HEK293 (cell line): Measurements from ENCODE around the gene PRRC2B.

Source experiments
- CTCF ChIA-PET: fragments of 350-600 bp; formaldehyde crosslinking; extraction: SDS; loops from one replicate; lab custom pipeline; 2021; ENCODE audit warnings: antibody characterized with exemption; lab: Yijun Ruan, JAX
- POLR2A ChIA-PET: fragments of 300-600 bp; formaldehyde crosslinking; extraction: SDS; loops from one replicate; lab custom pipeline; 2020; ENCODE audit warnings: antibody characterized with exemption, inconsistent platforms; lab: Yijun Ruan, JAX
- H3K27ac ChIP-seq: fragments of 200-500 bp; sonication (Bioruptor generic); 2 replicates; pipeline ENCODE4 v1.5.1; 2014; ENCODE audit warnings: low read depth, low read length, control low read depth, inconsistent platforms; ENCODE audit errors: extremely low read depth
- H3K36me3 ChIP-seq, 2 experiments: fragments of 200-500 bp in 1 of 2; sonication (Bioruptor generic) in 1 of 2; 1 replicate in 1 of 2; 2 replicates in 1 of 2; pipeline ENCODE4 v1.5.1; 2014 to 2017; ENCODE audit warnings: inconsistent platforms in 2 of 2, low read length in 2 of 2; ENCODE audit not compliant: control insufficient read depth in 2 of 2, insufficient read depth in 1 of 2
- H3K4me1 ChIP-seq: fragments of 200-500 bp; sonication (Bioruptor generic); 2 replicates; pipeline ENCODE4 v1.5.1; 2014; ENCODE audit warnings: mild to moderate bottlenecking, low read length, inconsistent platforms; ENCODE audit not compliant: control insufficient read depth, insufficient read depth
- H3K4me3 ChIP-seq: 2 replicates; pipeline ENCODE4 v1.5.1; 2011; ENCODE audit warnings: low read depth, mild to moderate bottlenecking, control low read depth, low read length, moderate library complexity
- H3K9me3 ChIP-seq: fragments of 200-500 bp; sonication (Bioruptor generic); 2 replicates; pipeline ENCODE4 v1.5.1; 2014; ENCODE audit warnings: low read depth, low read length, inconsistent platforms; ENCODE audit not compliant: control insufficient read depth, insufficient read depth
- BCL11A ChIP-seq: fragments of 450-650 bp; formaldehyde crosslinking; IDR thresholded peaks from 2 replicates; pipeline ENCODE4 v1.5.1; 2016; ENCODE audit warnings: low read depth, missing biosample characterization, missing genetic modification characterization
- KLF8 ChIP-seq: fragments of 450-650 bp; formaldehyde crosslinking; IDR thresholded peaks from 2 replicates; pipeline ENCODE4 v1.5.1; 2016; ENCODE audit warnings: missing biosample characterization, missing genetic modification characterization
- MZF1 ChIP-seq: fragments of 450-650 bp; formaldehyde crosslinking; IDR thresholded peaks from 2 replicates; pipeline ENCODE4 v1.5.1; 2017; ENCODE audit warnings: missing biosample characterization, missing genetic modification characterization, borderline replicate concordance
- REST ChIP-seq: fragments of 450-650 bp; formaldehyde crosslinking; IDR thresholded peaks from 2 replicates; pipeline ENCODE4 v1.5.1; 2016; ENCODE audit warnings: missing biosample characterization, missing genetic modification characterization
- SCRT2 ChIP-seq: fragments of 450-650 bp; formaldehyde crosslinking; IDR thresholded peaks from 2 replicates; pipeline ENCODE4 v1.5.1; 2016; ENCODE audit warnings: missing biosample characterization, missing genetic modification characterization
- YY1 ChIP-seq: fragments of 450-650 bp; formaldehyde crosslinking; IDR thresholded peaks from 2 replicates; pipeline ENCODE4 v1.5.1; 2018; ENCODE audit warnings: missing biosample characterization, missing genetic modification characterization
- ZBTB1 ChIP-seq: fragments of 450-650 bp; formaldehyde crosslinking; IDR thresholded peaks from 2 replicates; pipeline ENCODE4 v1.5.1; 2016; ENCODE audit warnings: missing biosample characterization, missing genetic modification characterization
- ZBTB26 ChIP-seq: fragments of 450-650 bp; formaldehyde crosslinking; optimal IDR thresholded peaks from 2 replicates; pipeline ENCODE3; 2016; ENCODE audit warnings: missing biosample characterization, mild to moderate bottlenecking, missing genetic modification characterization
- ZBTB7A ChIP-seq: fragments of 450-650 bp; formaldehyde crosslinking; IDR thresholded peaks from 2 replicates; pipeline ENCODE4 v1.5.1; 2016; ENCODE audit warnings: low read depth, missing biosample characterization, missing genetic modification characterization
- ZBTB8A ChIP-seq: fragments of 450-650 bp; formaldehyde crosslinking; IDR thresholded peaks from 2 replicates; pipeline ENCODE4 v1.5.1; 2016; ENCODE audit warnings: missing biosample characterization, missing genetic modification characterization
- ZEB2 ChIP-seq: fragments of 450-650 bp; formaldehyde crosslinking; IDR thresholded peaks from 2 replicates; pipeline ENCODE4 v1.5.1; 2016; ENCODE audit warnings: missing biosample characterization, missing genetic modification characterization
- ZFP41 ChIP-seq: fragments of 450-650 bp; formaldehyde crosslinking; IDR thresholded peaks from 2 replicates; pipeline ENCODE4 v1.5.1; 2016; ENCODE audit warnings: missing biosample characterization, missing genetic modification characterization, borderline replicate concordance
- ZNF114 ChIP-seq: fragments of 450-650 bp; formaldehyde crosslinking; IDR thresholded peaks from 2 replicates; pipeline ENCODE4 v1.5.0; 2017; ENCODE audit warnings: missing biosample characterization, missing genetic modification characterization
- ZNF239 ChIP-seq: fragments of 450-650 bp; formaldehyde crosslinking; IDR thresholded peaks from 2 replicates; pipeline ENCODE4 v1.5.1; 2016; ENCODE audit warnings: missing biosample characterization, missing genetic modification characterization
- ZNF335 ChIP-seq: fragments of 450-650 bp; formaldehyde crosslinking; conservative IDR thresholded peaks from 2 replicates; pipeline ENCODE4 v1.5.1; 2016; ENCODE audit warnings: missing biosample characterization, missing genetic modification characterization
- ZNF354C ChIP-seq: fragments of 450-650 bp; formaldehyde crosslinking; IDR thresholded peaks from 2 replicates; pipeline ENCODE4 v1.5.1; 2016; ENCODE audit warnings: missing biosample characterization, missing genetic modification characterization, low read depth, borderline replicate concordance
- ZNF449 ChIP-seq: fragments of 450-650 bp; formaldehyde crosslinking; IDR thresholded peaks from 2 replicates; pipeline ENCODE4 v1.5.1; 2017; ENCODE audit warnings: missing biosample characterization, mild to moderate bottlenecking, missing genetic modification characterization, moderate library complexity
- ZNF473 ChIP-seq: fragments of 450-650 bp; formaldehyde crosslinking; IDR thresholded peaks from 2 replicates; pipeline ENCODE4 v1.5.1; 2017; ENCODE audit warnings: missing biosample characterization, missing genetic modification characterization
- ZNF514 ChIP-seq: fragments of 450-650 bp; formaldehyde crosslinking; IDR thresholded peaks from 2 replicates; pipeline ENCODE4 v1.5.1; 2016; ENCODE audit warnings: missing biosample characterization, missing genetic modification characterization
- ZNF549 ChIP-seq: fragments of 450-650 bp; IDR thresholded peaks from 2 replicates; pipeline ENCODE4 v1.5.1; 2018; ENCODE audit warnings: missing biosample characterization, missing genetic modification characterization, mild to moderate bottlenecking, inconsistent platforms, moderate library complexity
- ZNF639 ChIP-seq: fragments of 450-650 bp; formaldehyde crosslinking; IDR thresholded peaks from 2 replicates; pipeline ENCODE4 v1.5.1; 2016; ENCODE audit warnings: missing biosample characterization, missing genetic modification characterization
- ZNF692 ChIP-seq: fragments of 450-650 bp; formaldehyde crosslinking; IDR thresholded peaks from 2 replicates; pipeline ENCODE4 v1.5.1; 2016; ENCODE audit warnings: missing biosample characterization, missing genetic modification characterization
- ZNF707 ChIP-seq: fragments of 450-650 bp; formaldehyde crosslinking; IDR thresholded peaks from 2 replicates; pipeline ENCODE4 v1.5.1; 2016; ENCODE audit warnings: missing biosample characterization, missing genetic modification characterization
- ZNF768 ChIP-seq: fragments of 450-650 bp; formaldehyde crosslinking; IDR thresholded peaks from 2 replicates; pipeline ENCODE4 v1.5.1; 2018; ENCODE audit warnings: missing biosample characterization, mild to moderate bottlenecking, missing genetic modification characterization
- ZSCAN16 ChIP-seq: fragments of 450-650 bp; formaldehyde crosslinking; IDR thresholded peaks from 2 replicates; pipeline ENCODE4 v1.5.1; 2016; ENCODE audit warnings: missing biosample characterization, missing genetic modification characterization

Gene PRRC2B

GRCh38 chr9:131394464-131395156 lies 724 bp downstream of the PRRC2B start (continued):
- TF ChIP-seq ZBTB26 (tag by site-specific recombination) (peak; percentile 51), ZNF549 (no peak)

GRCh38 chr9:131395157-131396098 lies 1.5 kb downstream of the PRRC2B start:
- peak overlapping the region; percentile 99 for H3K27ac ChIP-seq
- CTCF ChIA-PET, result interaction anchor here (0.7 to 2.0 kb wide), 2 partner anchors 10 to 299 kb away, joined by 4 to 8 read pairs; no protein-coding TSS in a partner anchor
- POLR2A ChIA-PET, result interaction anchor here (0.7 to 4.9 kb wide), 6 partner anchors 10 to 46 kb away, joined by 3 to 39 read pairs (median 8); no protein-coding TSS in a partner anchor
- peak overlapping the region; percentile 68 for H3K4me3 ChIP-seq
- H3K36me3 ChIP-seq, result peaks cover 0 to 27% of the 10 kb centered on the region in 2 experiments; a peak in 1 of 3 replicates
- H3K9me3 ChIP-seq, result no peaks in the 10 kb centered on the region
- peaks cover 17% of the 10 kb centered on the region for H3K4me1 ChIP-seq
- TF ChIP-seq ZBTB8A (tag by site-specific recombination) (peak; percentile 42), ZNF707 (tag by site-specific recombination) (no peak), SCRT2 (tag by site-specific recombination) (peak; percentile 95), MZF1 (peak; percentile 39; the same call in 1 of the 2 replicates), ZSCAN16 (tag by site-specific recombination) (0 out of 2 replicates have a peak, but pooled peaks have one; percentile 61), KLF8 (peak; percentile 17; the same call in 1 of the 2 replicates), ZNF114 (tag by site-specific recombination) (no peak), ZNF768 (tag by site-specific recombination) (0 out of 2 replicates have a peak, but pooled peaks have one; percentile 41), YY1 (no peak), ZFP41 (tag by site-specific recombination) (no peak), ZNF692 (no peak), ZNF514 (tag by site-specific recombination) (no peak), ZNF239 (no peak), ZNF473 (tag by site-specific recombination) (no peak), ZBTB7A (tag by site-specific recombination) (no peak), ZNF449 (tag by site-specific recombination) (no peak), ZEB2 (tag by site-specific recombination) (no peak), BCL11A (no peak), ZNF335 (tag by site-specific recombination) (no peak), ZNF354C (tag by site-specific recombination) (no peak), REST (tag by site-specific recombination) (no peak), ZBTB1 (tag by site-specific recombination) (no peak), ZNF639 (tag by site-specific recombination) (no peak)
